Mesenteric fat pad (tissue), 1 donor: ENCODE measurements around the gene CEP152. TPM values are rescaled to one million over a fixed set of nuclear protein-coding genes. Genes with fewer than 3 reads are reported as not detected.
"Not testable (repeated sequence)": the region's sequence is repeated elsewhere in the genome, so short reads cannot be mapped to it uniquely, and the experiment has no call there.

ENCODE experiments used
- DNase-seq: peaks from one replicate; pipeline ENCODE4 v3.0.0-alpha.2; 2020; ENCODE audit warnings: low spot score
- total RNA-seq: library from RNA; stranded (reverse); fragmentation: NEBNext Ultra II Directional; extraction: Animal tissue kit (Norgen Biotek cat#: 25700); gene quantifications from one replicate; pipeline ENCODE4 v1.2.1, GENCODE V29; 2021
- donor health status: DM: yes; HTN: yes; CAD: no.

CEP152 gene
- total RNA-seq, 1 donor from 2014 or later, result 2.8 TPM

DNA sequence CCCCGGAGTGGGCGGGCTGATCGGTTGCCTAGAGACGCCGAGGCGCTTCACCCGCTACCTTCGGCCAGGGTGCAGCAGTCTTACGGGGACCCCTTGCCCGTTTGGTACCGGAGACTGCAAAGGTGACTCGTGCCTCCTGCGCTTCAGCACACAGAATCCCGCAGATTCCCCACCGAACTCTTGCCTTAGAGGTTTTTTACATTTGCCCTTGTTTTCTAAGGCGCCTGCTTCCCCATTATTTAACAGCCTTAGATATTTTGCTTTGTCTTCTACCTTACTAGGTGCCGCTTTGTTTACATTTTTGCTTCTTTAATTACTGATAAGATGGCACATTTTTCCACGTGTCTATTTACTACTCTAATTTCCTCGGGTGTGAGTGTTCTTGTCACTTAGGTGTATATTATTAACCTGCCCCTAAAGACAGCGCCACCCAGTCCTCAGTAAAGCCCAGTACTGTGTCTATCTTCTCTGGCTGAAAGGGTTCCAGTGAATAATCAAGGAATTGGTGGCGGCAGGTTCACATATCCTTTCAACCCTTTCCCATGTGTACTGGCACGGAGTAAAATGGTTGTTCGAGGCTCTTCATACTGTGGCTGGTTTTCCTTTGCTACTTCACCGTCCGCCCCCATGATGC, 573 bp upstream of the CEP152 start:
- no peak for DNase-seq

DNA sequence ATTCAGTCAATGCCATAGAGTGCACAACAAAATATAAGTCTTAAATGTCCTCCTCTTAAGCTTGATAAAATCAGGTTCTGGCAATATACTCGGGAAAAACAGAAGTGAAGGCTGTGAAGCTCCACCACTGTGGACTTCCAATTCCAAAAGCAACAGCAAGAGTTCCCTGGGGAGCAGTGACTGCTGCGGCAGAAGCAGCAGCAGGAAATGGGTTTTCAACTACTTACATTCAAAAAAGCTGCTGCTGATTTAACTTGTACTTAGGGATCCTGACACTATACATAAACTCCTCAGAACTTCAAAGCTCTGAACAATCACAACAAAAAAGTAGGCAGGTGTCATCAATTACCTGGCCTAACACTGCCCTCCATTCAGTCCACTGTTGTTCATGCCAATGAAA, 4.7 kb downstream of the CEP152 start:
- DNase-seq, result no peak

DNA sequence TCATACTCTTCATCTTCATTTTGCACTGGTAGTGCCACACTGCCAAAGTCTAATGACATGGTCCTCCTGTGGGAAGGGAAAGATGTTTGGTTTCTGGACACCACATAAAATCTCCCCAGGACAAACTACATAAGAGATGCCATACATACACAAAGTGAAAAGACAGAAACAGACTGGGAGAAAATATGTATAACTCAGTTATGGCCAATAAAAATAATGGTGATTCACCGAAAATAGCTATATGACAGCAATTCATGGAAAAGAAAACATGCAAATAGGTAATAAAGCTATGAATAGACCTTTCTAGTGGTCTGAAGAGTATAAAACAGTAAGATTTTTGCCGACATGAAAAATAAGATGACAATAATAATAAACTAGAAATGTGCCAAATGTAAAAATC, 5.3 kb downstream of the CEP152 start:
- DNase-seq, result no peak

DNA sequence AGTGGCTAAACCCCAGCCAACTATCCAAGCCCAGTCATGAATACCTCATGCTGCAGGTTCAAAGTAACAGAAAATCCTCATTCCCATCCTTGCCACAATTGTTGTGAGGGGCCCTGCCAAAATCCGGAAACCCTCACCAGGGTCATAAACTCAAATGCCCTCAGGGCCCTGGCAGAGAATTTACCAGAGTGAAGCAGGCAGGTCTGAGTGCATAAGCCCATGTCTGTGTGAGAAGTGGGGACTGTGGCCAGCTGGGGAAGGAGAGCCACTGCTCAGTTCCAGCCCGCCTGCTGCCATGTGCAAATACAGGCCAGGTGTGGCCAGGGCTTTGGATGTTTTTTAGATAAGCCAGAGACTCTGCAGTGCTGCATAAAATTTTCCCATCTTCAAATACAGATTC, 7.0 kb downstream of the CEP152 start:
- no peak for DNase-seq

DNA sequence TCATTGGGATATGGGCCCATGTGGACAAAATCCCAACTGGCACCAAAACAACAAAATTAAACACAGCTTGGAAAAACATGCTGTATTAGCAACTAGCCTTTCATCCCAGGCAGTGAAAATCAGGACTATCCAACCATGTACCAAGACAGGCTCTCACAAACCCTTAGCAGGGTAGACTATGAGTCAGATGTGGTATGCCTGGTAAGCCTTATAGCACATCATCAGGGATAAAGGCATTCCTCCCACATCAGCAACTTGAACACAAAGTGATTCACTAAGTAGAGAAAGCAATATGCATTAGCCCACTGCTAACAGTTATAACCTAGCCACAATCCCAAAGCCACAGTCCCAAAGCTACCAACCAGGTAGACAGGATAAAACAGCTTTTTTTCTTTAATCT, 8.0 kb downstream of the CEP152 start:
- DNase-seq, result no peak

- no peak for DNase-seq
Measured at GRCh38 chr15:48802257-48802656, 8.6 kb downstream of the CEP152 start.

DNA sequence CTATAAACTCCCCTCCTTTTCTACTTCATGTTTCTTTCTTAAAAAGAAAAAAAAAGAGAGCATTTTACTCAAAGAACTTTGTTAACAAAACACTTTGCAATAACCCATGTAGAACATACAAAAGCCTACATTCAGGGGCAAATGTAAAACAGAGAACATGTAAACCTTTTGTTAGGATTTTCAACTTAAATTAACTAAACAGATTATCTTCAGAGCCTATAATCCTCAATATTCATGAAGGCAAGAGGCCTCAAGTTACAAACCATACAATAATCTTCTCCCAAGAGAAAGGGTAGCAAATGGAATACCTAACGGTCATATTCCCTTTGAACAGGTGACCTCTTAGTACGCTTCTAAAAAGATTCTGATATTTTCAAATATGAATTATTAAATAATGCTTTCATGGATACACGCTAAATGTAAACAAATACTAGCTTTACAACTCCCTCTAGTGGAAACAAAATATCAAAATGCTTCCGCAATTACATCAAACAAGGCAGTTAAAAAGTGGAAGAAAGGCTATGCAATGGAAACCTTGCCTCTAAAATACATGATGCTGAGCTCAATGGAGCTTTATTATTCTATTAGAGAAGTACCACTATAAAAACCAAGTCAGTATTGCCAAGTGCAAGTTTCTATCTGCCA, 9.9 kb downstream of the CEP152 start:
- no peak for DNase-seq

GRCh38 chr15:48800245-48800644, 10.6 kb downstream of the CEP152 start:
- DNase-seq, result no peak

DNA sequence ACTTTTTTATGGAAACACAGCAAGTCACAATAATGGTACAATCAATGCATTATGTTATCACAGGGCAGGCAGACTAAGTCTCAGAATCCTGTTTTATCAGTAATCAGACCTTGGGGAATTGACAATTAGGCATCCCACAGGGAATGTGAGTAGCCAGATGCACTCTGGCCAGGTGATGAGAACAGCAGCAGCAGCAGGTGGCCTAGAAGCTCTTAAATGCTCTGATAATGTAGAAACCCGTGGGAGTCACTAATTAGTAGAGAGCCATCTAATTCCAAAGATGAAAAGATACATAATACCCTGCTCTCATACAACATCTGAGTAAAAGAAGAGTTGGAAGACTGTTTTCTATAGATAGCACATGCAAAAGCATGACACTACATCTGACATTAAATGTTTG, 12.6 kb downstream of the CEP152 start:
- no peak for DNase-seq

GRCh38 chr15:48796930-48797329, 13.9 kb downstream of the CEP152 start:
- DNase-seq, result no peak

DNA sequence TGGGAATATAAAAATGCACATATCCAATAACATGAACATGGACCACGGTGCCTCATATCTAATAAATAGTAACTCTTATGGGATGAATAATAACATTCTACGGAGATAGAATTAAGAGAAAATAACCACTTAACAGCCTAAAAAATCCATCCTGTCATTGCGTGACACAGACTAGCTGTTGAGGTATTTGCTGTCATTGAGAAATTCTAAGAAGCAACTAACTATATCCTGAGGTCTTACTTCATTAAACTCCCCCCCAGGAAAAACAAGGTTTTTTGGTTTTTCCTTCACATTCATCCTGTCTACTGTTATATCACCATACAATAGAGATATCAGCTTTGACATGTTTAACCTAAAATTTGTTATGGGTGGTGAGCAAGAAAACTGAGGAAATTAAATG, 14.3 kb downstream of the CEP152 start:
- no peak for DNase-seq

- DNase-seq, result no peak
Measured at GRCh38 chr15:48795901-48796300, 15.0 kb downstream of the CEP152 start.

- DNase-seq, result no peak
Measured at GRCh38 chr15:48794697-48795134, 16.2 kb downstream of the CEP152 start.

GRCh38 chr15:48792408-48792807, 18.5 kb downstream of the CEP152 start:
- no peak for DNase-seq

- not testable (repeated sequence) for DNase-seq
Measured at GRCh38 chr15:48790466-48791115, 20.3 kb downstream of the CEP152 start.

DNA sequence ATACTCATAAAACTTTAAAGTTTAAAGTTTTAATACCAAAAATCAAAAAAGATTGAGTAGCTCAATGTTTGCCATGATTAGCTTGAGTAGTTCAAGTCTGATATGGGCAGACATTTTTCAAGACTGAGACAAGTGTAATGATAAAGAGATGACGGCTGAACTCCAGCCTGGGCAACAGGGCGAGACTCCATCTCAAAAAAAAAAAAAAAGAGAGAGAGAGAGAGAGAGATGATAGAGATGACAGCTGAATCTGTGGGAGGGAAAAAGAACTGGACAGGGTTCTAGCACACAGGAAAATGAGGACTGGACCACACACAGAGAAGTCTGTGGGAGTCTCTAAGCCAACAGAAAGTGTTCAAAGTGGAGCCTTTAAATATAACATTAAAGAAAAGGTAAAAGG, 25.2 kb downstream of the CEP152 start:
- DNase-seq, result no peak

GRCh38 chr15:48785195-48785594, 25.7 kb downstream of the CEP152 start:
- no peak for DNase-seq

DNA sequence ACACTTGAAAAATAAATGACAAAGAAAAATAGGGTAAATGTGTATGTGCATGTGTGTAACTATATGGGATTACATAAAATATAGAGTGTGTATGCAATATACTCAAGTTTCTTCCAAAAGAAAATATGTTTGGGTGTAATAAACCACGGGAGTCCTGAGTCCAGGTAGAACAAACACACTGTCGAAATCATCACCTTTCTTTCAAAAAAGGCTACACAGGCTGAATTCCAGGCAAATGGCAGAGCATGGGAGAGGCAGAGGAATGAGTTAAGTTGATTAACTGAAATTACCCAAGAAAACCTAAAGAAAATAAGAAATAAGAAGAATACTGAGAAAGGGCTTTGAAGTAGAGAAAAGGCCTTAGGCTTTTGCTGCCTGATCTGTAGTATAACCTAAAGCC, 26.1 kb downstream of the CEP152 start:
- DNase-seq, result no peak

DNA sequence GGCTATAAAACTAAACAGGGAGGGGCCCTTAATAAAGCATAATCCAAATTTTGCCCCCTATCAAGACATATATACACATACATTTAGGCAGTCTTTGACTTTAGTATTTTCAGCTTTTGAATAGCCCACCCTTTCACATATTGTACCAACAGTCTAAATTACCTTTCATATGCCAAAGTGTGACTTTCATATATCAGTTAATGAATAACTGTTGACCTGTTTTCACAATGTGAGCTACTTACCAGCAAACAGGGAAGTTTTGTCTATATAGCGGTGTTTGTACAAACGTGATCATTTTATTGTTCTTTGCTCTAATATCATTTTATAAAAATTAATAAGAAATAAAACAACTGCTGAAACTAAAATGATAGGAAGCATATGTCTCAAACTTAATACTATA, 28.0 kb downstream of the CEP152 start:
- DNase-seq, result no peak

DNA sequence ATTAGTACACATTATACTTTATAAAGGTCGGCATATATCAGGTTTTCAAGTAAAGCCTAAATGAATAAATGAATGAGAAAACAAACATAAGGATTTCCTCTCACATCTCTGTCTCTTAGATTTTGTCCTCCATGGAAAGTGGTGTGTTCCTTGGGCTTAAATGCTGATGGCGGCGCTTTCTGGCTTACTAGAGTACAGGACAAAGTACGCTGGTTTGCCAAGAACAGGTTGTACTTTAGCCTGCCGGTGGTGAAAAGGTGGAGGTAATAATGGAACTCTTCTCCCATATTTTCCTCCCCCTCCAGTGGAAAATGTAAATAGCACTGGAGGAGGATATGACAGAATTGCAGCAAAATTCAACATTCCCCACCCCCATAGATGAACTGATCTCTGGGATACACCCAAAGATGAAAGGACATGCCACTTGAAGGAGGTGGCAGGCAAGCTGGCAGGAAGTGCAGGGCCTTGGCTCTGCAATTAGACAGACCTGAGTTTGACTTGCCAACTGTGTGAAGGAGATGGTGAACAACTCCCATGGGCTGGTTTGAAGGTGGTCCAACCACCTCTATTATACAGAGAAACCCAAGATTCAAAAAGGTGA, 29.3 kb downstream of the CEP152 start:
- no peak for DNase-seq

GRCh38 chr15:48781017-48781416, 29.9 kb downstream of the CEP152 start:
- DNase-seq, result no peak

- DNase-seq, result no peak
Measured at GRCh38 chr15:48778331-48778730, 32.5 kb downstream of the CEP152 start.
